HG02981 (cell line): ENCODE data around the gene CPED1.
"Not testable (repeated sequence)": the region's sequence is repeated elsewhere in the genome, so short reads cannot be mapped to it uniquely, and the experiment has no call there.

Experiments used
- ATAC-seq: cut with Tn5 transposase; IDR thresholded peaks from one replicate; pipeline ENCODE4 v1.9.1; 2021; ENCODE audit warnings: mild to moderate bottlenecking, moderate library complexity; ENCODE audit not compliant: unreplicated experiment

CPED1 gene

GRCh38 chr7:121205777-121206176 is 217.3 kb downstream of the CPED1 start:
- ATAC-seq, result no peak

GRCh38 chr7:121211253-121211652 is 222.7 kb downstream of the CPED1 start:
- ATAC-seq, result no peak

- ATAC-seq, result no peak
These were observed 223.5 kb downstream of the CPED1 start for GRCh38 chr7:121212036-121212435.

- ATAC-seq, result no peak
These were observed 226.1 kb downstream of the CPED1 start for GRCh38 chr7:121214657-121215056.

GRCh38 chr7:121219026-121219425 is 230.5 kb downstream of the CPED1 start:
- ATAC-seq, result no peak

GRCh38 chr7:121221108-121221507 is 232.6 kb downstream of the CPED1 start:
- not testable (repeated sequence) for ATAC-seq

GRCh38 chr7:121228779-121229178 is 240.3 kb downstream of the CPED1 start:
- no peak for ATAC-seq

GRCh38 chr7:121235201-121235600 is 246.7 kb downstream of the CPED1 start:
- ATAC-seq, result no peak

- ATAC-seq, result no peak
These were observed 249.1 kb downstream of the CPED1 start for GRCh38 chr7:121237601-121238000.

GRCh38 chr7:121244120-121244870 is 255.8 kb downstream of the CPED1 start:
- ATAC-seq, result no peak

GRCh38 chr7:121251367-121251766 is 262.9 kb downstream of the CPED1 start:
- ATAC-seq, result not testable (repeated sequence)

GRCh38 chr7:121252523-121253235 is 264.2 kb downstream of the CPED1 start:
- ATAC-seq, result not testable (repeated sequence)

- ATAC-seq, result no peak
These were observed 271.3 kb downstream of the CPED1 start for GRCh38 chr7:121259826-121260225.

GRCh38 chr7:121261207-121261884 is 272.8 kb downstream of the CPED1 start:
- no peak for ATAC-seq

GRCh38 chr7:121262221-121262620 is 273.7 kb downstream of the CPED1 start:
- ATAC-seq, result no peak

- ATAC-seq, result no peak
These were observed 274.5 kb downstream of the CPED1 start for GRCh38 chr7:121262969-121263368.

- ATAC-seq, result no peak
These were observed 277.9 kb downstream of the CPED1 start for GRCh38 chr7:121266307-121266894.

GRCh38 chr7:121267612-121268011 is 279.1 kb downstream of the CPED1 start:
- no peak for ATAC-seq

GRCh38 chr7:121269798-121270197 is 281.3 kb downstream of the CPED1 start:
- no peak for ATAC-seq

GRCh38 chr7:121271098-121271497 is 282.6 kb downstream of the CPED1 start:
- ATAC-seq, result no peak

- no peak for ATAC-seq
These were observed 283.4 kb downstream of the CPED1 start for GRCh38 chr7:121271916-121272315.
